ENCODE data around the gene ARHGEF2. TPM values are rescaled to one million over a fixed set of nuclear protein-coding genes. Genes with fewer than 3 reads are reported as not detected.

ARHGEF2 gene
- total RNA-seq, 1 experiment from 2014 or later: 85.0 TPM

DNA sequence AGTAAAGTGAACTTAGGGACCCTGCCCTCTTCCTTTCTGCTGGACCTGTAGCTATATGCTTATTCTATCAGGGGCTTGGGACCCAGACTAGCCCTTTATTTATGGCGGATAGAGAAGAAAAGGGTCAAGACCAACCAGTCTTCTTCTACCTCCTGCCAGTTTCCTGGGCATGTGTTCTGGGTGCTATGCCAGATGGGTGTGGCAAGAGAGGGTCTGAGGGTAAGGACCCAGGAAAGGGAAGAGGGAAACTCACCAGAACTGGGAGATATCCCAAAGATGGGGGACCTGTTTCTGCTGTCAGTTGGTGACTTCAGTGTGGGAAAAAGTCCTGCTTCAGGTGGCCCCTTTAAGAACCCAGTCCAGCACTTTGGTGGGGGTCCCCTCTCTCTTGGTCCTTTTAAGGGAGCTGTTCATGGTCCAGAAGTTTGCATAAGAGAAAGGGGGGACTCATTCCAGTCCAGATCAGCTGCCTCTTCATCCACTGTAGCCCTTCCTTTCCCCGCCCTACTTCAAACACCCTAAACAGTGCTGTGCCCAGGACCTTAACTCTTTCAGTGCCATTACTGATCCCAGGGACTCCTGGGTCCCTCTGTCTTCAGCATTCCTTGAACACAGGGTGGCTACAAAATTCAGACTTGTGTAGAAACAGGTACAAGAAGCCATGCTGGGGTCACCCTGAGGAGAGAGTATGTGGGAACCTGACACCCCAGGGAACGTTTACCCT lies 24.0 kb upstream of the ARHGEF2 start:
- H3K27ac ChIP-seq: peak overlapping the region; percentile 81
- intact Hi-C loops (cut with micrococcal nuclease; ENCODE audit: unreplicated experiment): loop anchor here (5.0 kb wide), 3 partner anchors 60 to 225 kb away; partner anchors contain the start of genes KHDC4 and RAB25

DNA sequence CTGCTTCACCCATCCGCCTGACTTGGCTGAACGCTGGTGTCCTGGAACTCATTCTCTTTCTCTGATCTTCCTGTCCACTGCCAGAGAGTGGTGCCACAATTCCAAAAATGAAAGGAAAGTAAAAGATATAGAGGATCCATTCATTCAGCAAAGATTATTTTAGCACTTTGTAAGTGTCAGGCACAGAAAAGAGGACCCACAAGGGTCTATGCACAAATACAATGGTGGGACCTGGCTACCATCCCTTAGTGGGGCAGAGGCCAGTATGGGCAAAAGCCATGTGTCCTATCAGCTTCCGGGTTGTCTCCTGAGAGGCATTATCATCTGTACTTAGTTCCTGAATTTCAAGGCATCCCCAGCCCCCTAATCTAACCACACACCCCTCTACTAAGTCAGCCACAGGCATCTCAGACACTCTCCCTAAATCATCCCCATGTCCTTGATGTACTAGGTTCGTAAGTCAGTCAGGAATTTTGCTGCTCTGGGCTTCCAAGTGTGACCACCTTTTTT lies 23.4 kb upstream of the ARHGEF2 start:
- ChIA-PET CTCF (interaction anchor here (0.5 to 0.6 kb wide), 2 partner anchors 63 to 128 kb away, joined by 4 read pairs; no protein-coding TSS in a partner anchor), POLR2A (ENCODE audit: unreplicated experiment) (interaction anchor here (0.6 kb wide), 1 partner anchor 256 kb away, joined by 4 read pairs; no protein-coding TSS in a partner anchor)
- no peaks in the 10 kb centered on the region for H3K9me2 ChIP-seq (ENCODE audit: insufficient read depth)
- no peaks in the 10 kb centered on the region for H3K27me3 ChIP-seq (ENCODE audit: insufficient read depth, low read depth)
- H4K20me1 ChIP-seq (ENCODE audit: insufficient read depth): no peaks in the 10 kb centered on the region
- peak overlapping the region; percentile 20; the same call in 1 of the 2 replicates for H2AFZ ChIP-seq
- peaks cover 39% of the 10 kb centered on the region for H3F3A ChIP-seq (ENCODE audit: insufficient read depth, low read depth)
- TF ChIP-seq EZH2 (IDR thresholded peaks at IDR 0.05; ENCODE audit: low read depth): no peak
- TF ChIP-seq, protein P1, sequence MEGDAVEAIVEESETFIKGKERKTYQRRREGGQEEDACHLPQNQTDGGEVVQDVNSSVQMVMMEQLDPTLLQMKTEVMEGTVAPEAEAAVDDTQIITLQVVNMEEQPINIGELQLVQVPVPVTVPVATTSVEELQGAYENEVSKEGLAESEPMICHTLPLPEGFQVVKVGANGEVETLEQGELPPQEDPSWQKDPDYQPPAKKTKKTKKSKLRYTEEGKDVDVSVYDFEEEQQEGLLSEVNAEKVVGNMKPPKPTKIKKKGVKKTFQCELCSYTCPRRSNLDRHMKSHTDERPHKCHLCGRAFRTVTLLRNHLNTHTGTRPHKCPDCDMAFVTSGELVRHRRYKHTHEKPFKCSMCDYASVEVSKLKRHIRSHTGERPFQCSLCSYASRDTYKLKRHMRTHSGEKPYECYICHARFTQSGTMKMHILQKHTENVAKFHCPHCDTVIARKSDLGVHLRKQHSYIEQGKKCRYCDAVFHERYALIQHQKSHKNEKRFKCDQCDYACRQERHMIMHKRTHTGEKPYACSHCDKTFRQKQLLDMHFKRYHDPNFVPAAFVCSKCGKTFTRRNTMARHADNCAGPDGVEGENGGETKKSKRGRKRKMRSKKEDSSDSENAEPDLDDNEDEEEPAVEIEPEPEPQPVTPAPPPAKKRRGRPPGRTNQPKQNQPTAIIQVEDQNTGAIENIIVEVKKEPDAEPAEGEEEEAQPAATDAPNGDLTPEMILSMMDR (conservative IDR thresholded peaks at IDR 0.05): no peak
- H3K27ac ChIP-seq: peak overlapping the region; percentile 81
- H3K4me2 ChIP-seq: peak overlapping the region; percentile 74
- peaks cover 57% of the 10 kb centered on the region for H3K4me1 ChIP-seq (replicated peaks; ENCODE audit: insufficient read depth)
- no peaks in the 10 kb centered on the region; the same call in 1 of the 2 replicates for H3K79me2 ChIP-seq (ENCODE audit: low read depth)
- no TSS peak for BruUV-seq (replicated peaks)
- peak overlapping the region; percentile 25; the same call in 1 of the 2 replicates for H3K4me3 ChIP-seq
- peak in 1 of 2 experiments; percentile 12 for DNase-seq
- no peaks in the 10 kb centered on the region for H3K9me3 ChIP-seq (ENCODE audit: insufficient read depth, low read depth)
- no peaks in the 10 kb centered on the region for H3K36me3 ChIP-seq (ENCODE audit: low read depth)
- intact Hi-C loops (cut with micrococcal nuclease; ENCODE audit: unreplicated experiment): loop anchor here (5.0 kb wide), 3 partner anchors 61 to 226 kb away; partner anchors contain the start of genes KHDC4 and RAB25

More for the DNA sequence above, 24.0 kb upstream of the ARHGEF2 start:
- Histone ChIP-seq H3K9me3 (ENCODE audit: insufficient read depth, low read depth) (no peaks in the 10 kb centered on the region), H3K4me3 (peak overlapping the region; percentile 25; the same call in 1 of the 2 replicates), H3F3A (ENCODE audit: insufficient read depth, low read depth) (peaks cover 45% of the 10 kb centered on the region), H3K36me3 (ENCODE audit: low read depth) (no peaks in the 10 kb centered on the region), H2AFZ (peak overlapping the region; percentile 18; the same call in 1 of the 2 replicates), H4K20me1 (ENCODE audit: insufficient read depth) (no peaks in the 10 kb centered on the region), H3K27me3 (ENCODE audit: insufficient read depth, low read depth) (no peaks in the 10 kb centered on the region), H3K4me2 (peak overlapping the region; percentile 74), H3K9me2 (ENCODE audit: insufficient read depth) (no peaks in the 10 kb centered on the region), H3K4me1 (replicated peaks; ENCODE audit: insufficient read depth) (peaks cover 63% of the 10 kb centered on the region), H3K79me2 (ENCODE audit: low read depth) (no peaks in the 10 kb centered on the region; the same call in 1 of the 2 replicates)
- DNase-seq: peak in 1 of 2 experiments; percentile 16
- TF ChIP-seq, protein P1 (conservative IDR thresholded peaks at IDR 0.05): no peak
- no peak for TF ChIP-seq EZH2 (IDR thresholded peaks at IDR 0.05; ENCODE audit: low read depth)
- POLR2A ChIA-PET (ENCODE audit: unreplicated experiment): interaction anchor here (0.7 kb wide), 2 partner anchors 60 to 101 kb away, joined by 4 to 5 read pairs; no protein-coding TSS in a partner anchor
- CTCF ChIA-PET: interaction anchor here (0.6 kb wide), 1 partner anchor 128 kb away, joined by 4 read pairs; no protein-coding TSS in a partner anchor
- BruUV-seq (replicated peaks): TSS peak; percentile 10

DNA sequence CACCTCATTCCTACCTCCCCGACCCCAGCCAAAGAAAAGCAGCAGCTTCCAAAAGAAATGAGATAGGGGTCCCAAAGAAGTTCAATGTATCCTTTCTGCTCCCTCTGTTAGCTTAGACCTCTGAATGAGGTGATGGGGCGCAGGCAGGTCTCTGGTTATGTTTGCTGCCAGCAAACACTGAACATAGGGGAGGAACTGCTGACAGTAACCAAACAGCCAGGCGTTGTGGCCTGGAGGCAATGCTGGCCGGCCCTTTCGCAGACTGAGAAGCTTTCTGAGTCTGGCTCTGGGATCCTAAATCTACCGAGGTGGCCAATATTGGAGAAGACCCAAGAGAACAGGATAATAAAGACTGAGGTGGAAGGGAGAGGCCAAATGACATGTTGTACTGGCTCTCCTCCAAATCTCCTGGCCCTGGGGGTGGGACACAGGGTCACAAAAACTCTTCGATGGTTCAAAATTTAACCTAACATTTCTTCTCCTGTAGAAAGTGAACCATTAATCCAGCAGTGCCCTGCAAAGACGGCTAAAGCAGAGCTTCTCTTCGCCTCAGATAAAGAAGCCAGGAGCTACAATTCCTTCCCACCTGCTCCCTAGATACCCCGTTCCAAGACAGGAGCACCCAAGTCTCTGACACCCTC lies 22.8 kb upstream of the ARHGEF2 start:
- Histone ChIP-seq H3K4me3 (no peak overlapping the region; the same call in 1 of the 2 replicates), H3K27me3 (ENCODE audit: insufficient read depth, low read depth) (no peaks in the 10 kb centered on the region), H3K4me2 (peak overlapping the region; percentile 74), H3K79me2 (ENCODE audit: low read depth) (no peaks in the 10 kb centered on the region; the same call in 1 of the 2 replicates), H3F3A (ENCODE audit: insufficient read depth, low read depth) (peaks cover 35% of the 10 kb centered on the region), H4K20me1 (ENCODE audit: insufficient read depth) (no peaks in the 10 kb centered on the region), H3K4me1 (replicated peaks; ENCODE audit: insufficient read depth) (peaks cover 51% of the 10 kb centered on the region), H3K36me3 (ENCODE audit: low read depth) (no peaks in the 10 kb centered on the region), H3K9me2 (ENCODE audit: insufficient read depth) (no peaks in the 10 kb centered on the region), H3K9me3 (ENCODE audit: insufficient read depth, low read depth) (no peaks in the 10 kb centered on the region), H3K27ac (peak overlapping the region; percentile 81), H2AFZ (peak overlapping the region; percentile 20; the same call in 1 of the 2 replicates)
- intact Hi-C loops (cut with micrococcal nuclease; ENCODE audit: unreplicated experiment): loop anchor here (5.0 kb wide), 3 partner anchors 61 to 226 kb away; partner anchors contain the start of genes KHDC4 and RAB25
- ChIA-PET POLR2A (ENCODE audit: unreplicated experiment) (interaction anchor here (0.6 kb wide), 1 partner anchor 256 kb away, joined by 4 read pairs; no protein-coding TSS in a partner anchor), CTCF (interaction anchor here (0.5 kb wide), 1 partner anchor 62 kb away, joined by 4 read pairs; no protein-coding TSS in a partner anchor)
- TF ChIP-seq, protein P1 (conservative IDR thresholded peaks at IDR 0.05): no peak
- no peak for TF ChIP-seq EZH2 (IDR thresholded peaks at IDR 0.05; ENCODE audit: low read depth)
- DNase-seq: no peak
- no TSS peak for BruUV-seq (replicated peaks)

Data from PC-9 (cell line).